Measurements from ENCODE around the gene ZKSCAN3. TPM values are rescaled to one million over a fixed set of nuclear protein-coding genes. Genes with fewer than 3 reads are reported as not detected.

ZKSCAN3 gene
- total and polyA plus RNA-seq, 2 experiments from 2014 or later: 3.0 to 7.6 TPM

DNA sequence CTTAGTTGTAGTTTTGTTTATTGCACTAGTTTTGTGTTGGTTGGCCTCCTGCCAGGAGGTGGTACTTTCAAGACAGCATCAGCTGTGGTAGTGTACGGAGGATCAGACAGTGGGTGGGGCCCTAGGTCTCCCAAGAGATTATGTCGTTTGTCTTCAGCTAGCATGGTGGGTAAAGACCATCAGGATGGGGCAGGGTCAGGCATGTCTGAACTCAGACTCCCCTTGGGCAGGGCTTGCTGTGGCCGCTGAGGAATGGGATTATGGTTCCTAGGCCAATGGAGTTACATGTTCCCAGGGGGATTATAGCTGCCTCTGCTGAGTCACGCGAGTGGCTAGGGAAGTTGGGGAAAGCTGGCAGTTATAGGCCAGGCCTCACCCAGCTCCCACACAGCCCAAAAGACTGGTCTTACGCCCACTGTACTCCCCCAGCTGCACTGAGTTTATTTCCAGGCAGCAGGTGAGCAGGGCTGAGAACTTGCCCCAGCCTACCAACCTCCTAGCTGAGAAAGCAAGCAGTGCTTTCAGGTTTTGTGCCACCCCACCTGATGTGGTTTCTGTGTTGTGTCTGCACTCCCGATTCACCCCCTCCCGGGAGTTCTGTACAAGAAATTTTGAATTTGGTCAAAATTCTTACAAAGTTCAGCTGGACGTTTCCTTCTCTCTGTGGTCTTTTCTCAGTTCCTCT lies 38.5 kb upstream of the ZKSCAN3 start:
- no peak overlapping the region for H3K4me3 ChIP-seq
- Mint-ChIP-seq H3K36me3 (ENCODE audit: low read depth) (peaks cover 6% of the 10 kb centered on the region; the same call in 2 of the 3 replicates), H3K27me3 (ENCODE audit: insufficient read depth, low read depth, poor library complexity) (no peaks in the 10 kb centered on the region), H3K4me3 (no peak overlapping the region), H3K27ac (peak overlapping the region; percentile 49; the same call in 1 of the 2 replicates), H3K4me1 (peaks cover 20% of the 10 kb centered on the region), H3K9me3 (peaks cover 3% of the 10 kb centered on the region; the same call in 1 of the 3 replicates)
- peak overlapping the region; percentile 48; the same call in 1 of the 2 replicates for H3K4me2 ChIP-seq
- H3K27ac ChIP-seq (ENCODE audit: low read depth): no peak overlapping the region
- no peak for DNase-seq (ENCODE audit: low spot score)
- H4K20me1 ChIP-seq (replicated peaks; ENCODE audit: insufficient read depth): no peaks in the 10 kb centered on the region
- H3K36me3 ChIP-seq (ENCODE audit: insufficient read depth): no peaks in the 10 kb centered on the region
- no peaks in the 10 kb centered on the region for H3K9me2 ChIP-seq (ENCODE audit: insufficient read depth)
- no peaks in the 10 kb centered on the region for H3K79me2 ChIP-seq (replicated peaks; ENCODE audit: insufficient read depth)
- TF ChIP-seq CREB1 (CRISPR knock-in tag; IDR thresholded peaks at IDR 0.05; ENCODE audit: low read depth) (no peak), ZNF331 (CRISPR knock-in tag; IDR thresholded peaks at IDR 0.05; ENCODE audit: low read depth) (no peak), STAT1 (IDR thresholded peaks at IDR 0.05; ENCODE audit: unreplicated experiment) (no peak)
- no peak overlapping the region for H2AFZ ChIP-seq
- no peaks in the 10 kb centered on the region for H3K27me3 ChIP-seq (ENCODE audit: insufficient read depth)
- peaks cover 21% of the 10 kb centered on the region for H3K4me1 ChIP-seq (ENCODE audit: insufficient read depth)
- no peak for ATAC-seq
- no peaks in the 10 kb centered on the region for H3F3A ChIP-seq (replicated peaks; ENCODE audit: low read depth)

DNA sequence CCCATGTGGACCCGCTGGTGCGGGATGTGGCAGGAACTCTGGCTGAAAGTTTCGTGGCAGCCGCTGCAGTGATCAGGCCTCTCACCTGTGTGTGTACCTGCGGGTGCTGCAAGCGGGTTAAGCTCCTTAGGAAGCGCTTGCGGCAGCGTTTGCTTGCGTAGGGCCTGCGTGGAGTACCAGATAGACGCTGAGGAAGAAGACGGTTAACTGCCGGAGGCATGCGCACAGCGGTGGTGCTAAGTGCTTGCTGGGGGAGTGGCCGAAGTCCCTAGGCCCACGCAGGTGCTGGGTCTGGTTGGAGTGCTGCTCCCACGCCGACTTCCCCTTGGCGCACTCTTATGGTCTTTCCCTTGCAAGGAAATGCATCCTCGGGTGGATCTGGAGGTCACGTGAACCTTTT lies 36.8 kb upstream of the ZKSCAN3 start:
- TF ChIP-seq, protein P1, sequence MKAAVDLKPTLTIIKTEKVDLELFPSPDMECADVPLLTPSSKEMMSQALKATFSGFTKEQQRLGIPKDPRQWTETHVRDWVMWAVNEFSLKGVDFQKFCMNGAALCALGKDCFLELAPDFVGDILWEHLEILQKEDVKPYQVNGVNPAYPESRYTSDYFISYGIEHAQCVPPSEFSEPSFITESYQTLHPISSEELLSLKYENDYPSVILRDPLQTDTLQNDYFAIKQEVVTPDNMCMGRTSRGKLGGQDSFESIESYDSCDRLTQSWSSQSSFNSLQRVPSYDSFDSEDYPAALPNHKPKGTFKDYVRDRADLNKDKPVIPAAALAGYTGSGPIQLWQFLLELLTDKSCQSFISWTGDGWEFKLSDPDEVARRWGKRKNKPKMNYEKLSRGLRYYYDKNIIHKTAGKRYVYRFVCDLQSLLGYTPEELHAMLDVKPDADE (IDR thresholded peaks at IDR 0.05): no peak
- H3F3A ChIP-seq (replicated peaks; ENCODE audit: low read depth): no peaks in the 10 kb centered on the region
- H3K27ac ChIP-seq (ENCODE audit: low read depth): no peak overlapping the region
- no peaks in the 10 kb centered on the region for H3K79me2 ChIP-seq (replicated peaks; ENCODE audit: insufficient read depth)
- Mint-ChIP-seq H3K4me1 (peaks cover 20% of the 10 kb centered on the region), H3K9me3 (no peaks in the 10 kb centered on the region), H3K4me3 (no peak overlapping the region), H3K36me3 (ENCODE audit: low read depth) (peaks cover 6% of the 10 kb centered on the region; the same call in 2 of the 3 replicates), H3K27me3 (ENCODE audit: insufficient read depth, low read depth, poor library complexity) (no peaks in the 10 kb centered on the region), H3K27ac (no peak overlapping the region)
- ATAC-seq (peak; percentile 79), DNase-seq (ENCODE audit: low spot score) (peak; percentile 33)
- no peaks in the 10 kb centered on the region for H4K20me1 ChIP-seq (replicated peaks; ENCODE audit: insufficient read depth)
- no peaks in the 10 kb centered on the region for H3K27me3 ChIP-seq (ENCODE audit: insufficient read depth)
- no peak overlapping the region for H2AFZ ChIP-seq
- H3K4me2 ChIP-seq: no peak overlapping the region
- no peak overlapping the region for H3K4me3 ChIP-seq
- no peaks in the 10 kb centered on the region for H3K9me2 ChIP-seq (ENCODE audit: insufficient read depth)
- H3K4me1 ChIP-seq (ENCODE audit: insufficient read depth): peaks cover 21% of the 10 kb centered on the region
- no peaks in the 10 kb centered on the region for H3K36me3 ChIP-seq (ENCODE audit: insufficient read depth)

- no peaks in the 10 kb centered on the region for H3K27me3 ChIP-seq (ENCODE audit: insufficient read depth)
- H3K4me1 ChIP-seq (ENCODE audit: insufficient read depth): peaks cover 6% of the 10 kb centered on the region; the same call in 1 of the 2 replicates
- Mint-ChIP-seq H3K4me1 (peaks cover 5% of the 10 kb centered on the region), H3K36me3 (ENCODE audit: low read depth) (peaks cover 6% of the 10 kb centered on the region; the same call in 2 of the 3 replicates), H3K4me3 (no peak overlapping the region), H3K27me3 (ENCODE audit: insufficient read depth, low read depth, poor library complexity) (no peaks in the 10 kb centered on the region), H3K27ac (no peak overlapping the region), H3K9me3 (no peaks in the 10 kb centered on the region)
- no peaks in the 10 kb centered on the region for H3K36me3 ChIP-seq (ENCODE audit: insufficient read depth)
- H3K79me2 ChIP-seq (replicated peaks; ENCODE audit: insufficient read depth): no peaks in the 10 kb centered on the region
- no peak overlapping the region for H3K4me3 ChIP-seq
- H2AFZ ChIP-seq: no peak overlapping the region
- H3K4me2 ChIP-seq: no peak overlapping the region
- ATAC-seq: no peak
- no peak for DNase-seq (ENCODE audit: low spot score)
- no peaks in the 10 kb centered on the region for H4K20me1 ChIP-seq (replicated peaks; ENCODE audit: insufficient read depth)
- no peak overlapping the region for H3K27ac ChIP-seq (ENCODE audit: low read depth)
- H3K9me2 ChIP-seq (ENCODE audit: insufficient read depth): no peaks in the 10 kb centered on the region
- no peaks in the 10 kb centered on the region for H3F3A ChIP-seq (replicated peaks; ENCODE audit: low read depth)
- TF ChIP-seq ZNF462 (CRISPR knock-in tag; IDR thresholded peaks at IDR 0.05): no peak
- no peak for TF ChIP-seq CREB1 (CRISPR knock-in tag; IDR thresholded peaks at IDR 0.05; ENCODE audit: low read depth)
- TF ChIP-seq, protein P1 (IDR thresholded peaks at IDR 0.05): no peak
- no peak for TF ChIP-seq JUNB (IDR thresholded peaks at IDR 0.05; ENCODE audit: unreplicated experiment)
- no peak for TF ChIP-seq NANOG (IDR thresholded peaks at IDR 0.05; ENCODE audit: borderline replicate concordance)
- no peak for TF ChIP-seq STAT1 (IDR thresholded peaks at IDR 0.05; ENCODE audit: unreplicated experiment)
- TF ChIP-seq ZNF331 (CRISPR knock-in tag; IDR thresholded peaks at IDR 0.05; ENCODE audit: low read depth): no peak
Measured at GRCh38 chr6:28315628-28316027, 34.1 kb upstream of the ZKSCAN3 start.
